Osteocyte (in vitro differentiated cells): ENCODE measurements around the gene TMEM185A. TPM values are rescaled to one million over a fixed set of nuclear protein-coding genes. Genes with fewer than 3 reads are reported as not detected.
"Not testable (repeated sequence)": the region's sequence is repeated elsewhere in the genome, so short reads cannot be mapped to it uniquely, and the experiment has no call there.

Experiments
- DNase-seq: peaks from one replicate; pipeline ENCODE4 v3.0.0; 2021; ENCODE audit warnings: mixed read lengths; ENCODE audit not compliant: unreplicated experiment; ENCODE audit errors: extremely low spot score
- H3K27ac Mint-ChIP-seq: one replicate; pipeline ENCODE4 v1.8.0; 2021; ENCODE audit warnings: mild to moderate bottlenecking, mixed read lengths; ENCODE audit not compliant: unreplicated experiment
- H3K27me3 Mint-ChIP-seq: one replicate; pipeline ENCODE4 v1.8.0; 2021; ENCODE audit warnings: mixed read lengths; ENCODE audit not compliant: unreplicated experiment
- H3K36me3 Mint-ChIP-seq: one replicate; pipeline ENCODE4 v1.8.0; 2021; ENCODE audit warnings: mixed read lengths; ENCODE audit not compliant: unreplicated experiment
- H3K4me1 Mint-ChIP-seq: one replicate; pipeline ENCODE4 v1.8.0; 2021; ENCODE audit warnings: mixed read lengths; ENCODE audit not compliant: unreplicated experiment
- H3K4me3 Mint-ChIP-seq: one replicate; pipeline ENCODE4 v1.8.0; 2021; ENCODE audit warnings: mild to moderate bottlenecking, moderate library complexity, mixed read lengths; ENCODE audit not compliant: unreplicated experiment
- H3K9me3 Mint-ChIP-seq: one replicate; pipeline ENCODE4 v1.8.0; 2021; ENCODE audit warnings: mixed read lengths; ENCODE audit not compliant: unreplicated experiment
- total RNA-seq: library from RNA; stranded (reverse); gene quantifications from 2 replicates; pipeline ENCODE4 v1.2.1, GENCODE V29; 2021
- TF ChIP-seq, protein P1 (sequence below): fragments of 200-600 bp; sonication (generic); IDR thresholded peaks from 2 replicates; pipeline ENCODE4 v1.5.0; 2021; ENCODE audit warnings: antibody characterized with exemption, mild to moderate bottlenecking, moderate library complexity

TMEM185A gene
- total RNA-seq, 1 donor from 2014 or later = 26.5 TPM

DNA sequence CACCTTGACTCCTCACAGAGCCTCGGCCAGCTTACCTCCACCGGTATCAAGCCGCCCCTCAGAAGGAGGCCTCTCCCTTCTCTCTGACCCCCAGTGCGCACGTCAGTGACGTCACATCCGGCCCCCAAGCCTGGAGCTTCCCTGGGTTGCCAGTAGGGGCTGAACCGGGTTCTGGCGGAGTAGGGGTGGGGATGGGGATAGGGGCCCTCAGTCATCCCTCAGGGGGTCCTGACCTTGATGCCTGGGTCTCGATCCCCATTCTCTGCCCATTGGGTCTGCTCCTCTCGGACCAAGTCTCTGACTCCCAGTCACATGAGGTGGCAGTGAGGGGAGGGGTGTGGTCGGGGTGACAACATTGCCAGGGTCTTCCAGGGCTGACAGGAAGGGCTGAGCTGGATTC is 44.2 kb downstream of the TMEM185A start, which contains the start of gene MAGEA9B:
TSS of gene MAGEA9B (minus strand) at position 101 of the 400 bp plus-strand sequence. CDS start 4,280 bp downstream, outside the sequence.
- not testable (repeated sequence) for H3K9me3 Mint-ChIP-seq, H3K27me3 Mint-ChIP-seq, H3K27ac Mint-ChIP-seq, H3K4me3 Mint-ChIP-seq, H3K36me3 Mint-ChIP-seq, DNase-seq, H3K4me1 Mint-ChIP-seq

DNA sequence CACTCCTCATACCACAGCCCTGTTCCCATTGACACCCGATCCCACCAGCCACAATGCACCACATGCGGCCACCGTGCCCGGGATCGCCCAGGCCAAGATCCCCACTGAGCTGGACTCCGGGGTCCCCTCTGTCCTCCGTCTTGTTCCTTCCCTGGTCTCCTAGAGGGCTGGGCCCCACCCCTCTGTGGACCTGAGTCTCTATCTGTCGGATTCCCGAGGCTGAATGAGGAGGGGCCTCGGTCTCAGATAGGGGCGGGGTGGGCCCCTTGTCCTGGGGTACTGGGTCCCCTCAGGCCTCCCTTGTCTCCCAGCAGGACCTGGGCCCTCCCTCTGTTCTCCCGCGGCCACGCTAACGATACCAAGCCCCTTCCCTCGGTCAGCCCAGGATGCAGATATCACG is 46.0 kb downstream of the TMEM185A start:
- not testable (repeated sequence) for H3K27me3 Mint-ChIP-seq, H3K4me1 Mint-ChIP-seq, H3K9me3 Mint-ChIP-seq, H3K27ac Mint-ChIP-seq, H3K4me3 Mint-ChIP-seq, H3K36me3 Mint-ChIP-seq
- peak; percentile 49 for DNase-seq

DNA sequence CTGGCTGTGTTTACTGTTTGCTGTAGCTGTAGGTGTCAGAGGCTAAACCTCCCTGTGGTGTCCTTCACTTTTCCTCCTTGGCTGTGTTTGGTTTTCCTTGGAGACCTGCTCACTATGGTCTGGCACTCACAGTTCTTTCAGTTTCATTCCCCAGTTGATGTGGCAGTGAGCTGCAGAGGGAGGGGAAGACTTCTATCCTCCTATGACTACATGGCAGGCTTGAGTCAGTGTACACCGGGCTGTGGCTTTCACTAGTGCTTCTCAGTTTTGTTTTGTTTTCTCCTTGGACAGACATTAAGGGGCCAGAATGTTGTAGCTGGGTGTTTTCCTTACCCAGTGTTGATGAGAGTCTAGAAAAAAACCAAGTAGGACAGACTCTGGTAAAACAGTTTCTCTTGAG is 58.1 kb downstream of the TMEM185A start:
- DNase-seq, H3K4me1 Mint-ChIP-seq, H3K27me3 Mint-ChIP-seq, H3K4me3 Mint-ChIP-seq, H3K9me3 Mint-ChIP-seq, H3K27ac Mint-ChIP-seq, H3K36me3 Mint-ChIP-seq: not testable (repeated sequence)

DNA sequence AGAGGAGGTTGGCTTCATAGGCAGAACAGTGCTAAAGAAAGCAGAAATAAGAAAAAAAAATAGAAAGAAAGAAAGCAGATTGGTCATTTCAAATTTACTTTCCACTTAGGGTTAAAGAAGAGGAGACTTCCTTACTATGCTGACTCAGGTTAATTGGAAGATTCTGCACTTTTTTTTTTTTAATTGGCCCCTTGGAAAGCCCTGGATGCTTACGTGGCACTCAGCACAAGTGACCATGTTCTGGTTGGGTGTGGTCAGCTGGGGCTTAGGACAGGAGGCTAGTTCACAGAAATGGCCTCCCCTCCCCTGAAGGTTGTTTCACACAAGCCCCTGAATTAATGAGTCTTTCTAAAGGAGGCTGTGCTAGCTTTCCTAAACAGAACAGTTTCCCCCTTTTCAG is 58.8 kb downstream of the TMEM185A start:
- TF ChIP-seq, protein P1, sequence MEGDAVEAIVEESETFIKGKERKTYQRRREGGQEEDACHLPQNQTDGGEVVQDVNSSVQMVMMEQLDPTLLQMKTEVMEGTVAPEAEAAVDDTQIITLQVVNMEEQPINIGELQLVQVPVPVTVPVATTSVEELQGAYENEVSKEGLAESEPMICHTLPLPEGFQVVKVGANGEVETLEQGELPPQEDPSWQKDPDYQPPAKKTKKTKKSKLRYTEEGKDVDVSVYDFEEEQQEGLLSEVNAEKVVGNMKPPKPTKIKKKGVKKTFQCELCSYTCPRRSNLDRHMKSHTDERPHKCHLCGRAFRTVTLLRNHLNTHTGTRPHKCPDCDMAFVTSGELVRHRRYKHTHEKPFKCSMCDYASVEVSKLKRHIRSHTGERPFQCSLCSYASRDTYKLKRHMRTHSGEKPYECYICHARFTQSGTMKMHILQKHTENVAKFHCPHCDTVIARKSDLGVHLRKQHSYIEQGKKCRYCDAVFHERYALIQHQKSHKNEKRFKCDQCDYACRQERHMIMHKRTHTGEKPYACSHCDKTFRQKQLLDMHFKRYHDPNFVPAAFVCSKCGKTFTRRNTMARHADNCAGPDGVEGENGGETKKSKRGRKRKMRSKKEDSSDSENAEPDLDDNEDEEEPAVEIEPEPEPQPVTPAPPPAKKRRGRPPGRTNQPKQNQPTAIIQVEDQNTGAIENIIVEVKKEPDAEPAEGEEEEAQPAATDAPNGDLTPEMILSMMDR = no peak
- DNase-seq = no peak
- H3K27ac Mint-ChIP-seq = peak overlapping the region; percentile 71

DNA sequence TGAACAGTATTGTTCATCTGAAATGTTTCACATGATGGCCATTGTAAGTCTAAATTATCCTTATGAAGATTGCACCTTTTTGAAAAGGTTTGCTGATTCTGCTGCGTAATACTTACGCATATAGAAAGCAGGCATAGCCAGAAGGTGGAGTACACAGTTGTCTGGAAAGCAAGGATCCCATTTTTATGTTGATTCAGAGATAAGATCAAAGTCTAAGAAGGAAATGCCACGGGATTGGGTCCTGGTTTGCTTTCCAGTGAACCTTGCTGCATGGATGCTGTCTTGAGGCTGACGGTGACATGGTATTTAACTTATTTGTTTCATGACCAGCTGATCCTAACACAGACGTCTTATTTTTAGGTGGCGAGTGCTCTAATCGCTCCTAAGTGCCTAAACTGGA is 59.8 kb downstream of the TMEM185A start:
- TF ChIP-seq, protein P1 = no peak
- peaks cover 4% of the 10 kb centered on the region for H3K9me3 Mint-ChIP-seq
- H3K27ac Mint-ChIP-seq = no peak overlapping the region
- H3K36me3 Mint-ChIP-seq = no peaks in the 10 kb centered on the region
- no peak overlapping the region for H3K4me3 Mint-ChIP-seq
- peaks cover 10% of the 10 kb centered on the region for H3K4me1 Mint-ChIP-seq
- no peaks in the 10 kb centered on the region for H3K27me3 Mint-ChIP-seq
- no peak for DNase-seq

More for the DNA sequence above, 58.8 kb downstream of the TMEM185A start:
- no peak overlapping the region for H3K4me3 Mint-ChIP-seq
- H3K36me3 Mint-ChIP-seq = no peaks in the 10 kb centered on the region
- H3K4me1 Mint-ChIP-seq = peaks cover 10% of the 10 kb centered on the region
- peaks cover 4% of the 10 kb centered on the region for H3K9me3 Mint-ChIP-seq
- H3K27me3 Mint-ChIP-seq = no peaks in the 10 kb centered on the region

DNA sequence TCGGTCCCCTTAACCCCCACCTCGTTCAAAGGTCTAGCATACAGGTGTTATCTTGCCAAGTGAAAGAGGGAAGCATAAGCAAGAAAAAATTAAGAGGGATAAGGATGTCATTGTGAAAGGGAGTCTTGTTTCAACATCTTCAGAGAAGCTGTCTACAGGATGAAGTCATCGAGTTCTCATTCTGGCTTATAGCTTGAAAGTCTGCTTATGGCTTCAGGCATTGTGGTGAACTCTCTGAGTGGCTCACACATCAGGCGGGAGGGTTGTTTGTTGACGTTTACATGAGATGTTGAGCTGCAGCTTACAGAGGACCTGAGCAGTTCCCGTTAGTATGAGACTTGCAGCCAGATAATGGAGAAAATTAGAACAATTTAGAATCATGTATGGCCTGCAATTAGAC is 60.9 kb downstream of the TMEM185A start:
- Mint-ChIP-seq H3K4me1 (peaks cover 10% of the 10 kb centered on the region), H3K27ac (no peak overlapping the region), H3K27me3 (no peaks in the 10 kb centered on the region), H3K4me3 (no peak overlapping the region), H3K9me3 (peaks cover 4% of the 10 kb centered on the region), H3K36me3 (no peaks in the 10 kb centered on the region)
- TF ChIP-seq, protein P1 = no peak
- no peak for DNase-seq

DNA sequence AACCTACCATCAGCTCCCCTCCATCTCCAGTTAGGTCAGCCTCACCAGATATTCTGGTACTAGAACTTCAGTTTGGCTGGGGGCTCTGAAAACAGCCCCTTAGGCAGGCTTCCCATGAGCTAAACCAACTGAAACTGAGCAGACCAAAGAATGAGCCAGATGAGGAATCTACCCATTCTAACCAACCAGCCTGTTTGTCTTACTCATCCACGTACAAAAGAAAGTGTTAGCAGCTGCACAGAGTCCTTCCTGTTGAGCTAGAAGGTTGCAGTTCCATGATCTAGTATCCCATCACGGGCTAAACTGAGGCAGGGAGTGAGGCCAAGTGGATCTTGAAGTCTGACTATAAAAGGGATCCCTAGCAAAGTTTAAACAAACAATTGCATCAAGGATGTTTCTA is 61.8 kb downstream of the TMEM185A start:
- no peak for DNase-seq
- Mint-ChIP-seq H3K9me3 (peaks cover 4% of the 10 kb centered on the region), H3K36me3 (no peaks in the 10 kb centered on the region), H3K4me1 (peaks cover 10% of the 10 kb centered on the region), H3K27ac (no peak overlapping the region), H3K27me3 (no peaks in the 10 kb centered on the region), H3K4me3 (no peak overlapping the region)
- TF ChIP-seq, protein P1 = no peak
